ENCODE data around the gene NANOS3. TPM values are rescaled to one million over a fixed set of nuclear protein-coding genes. Genes with fewer than 3 reads are reported as not detected.

NANOS3 gene
- total RNA-seq, 1 donor from 2014 or later, result 2.9 TPM

DNA sequence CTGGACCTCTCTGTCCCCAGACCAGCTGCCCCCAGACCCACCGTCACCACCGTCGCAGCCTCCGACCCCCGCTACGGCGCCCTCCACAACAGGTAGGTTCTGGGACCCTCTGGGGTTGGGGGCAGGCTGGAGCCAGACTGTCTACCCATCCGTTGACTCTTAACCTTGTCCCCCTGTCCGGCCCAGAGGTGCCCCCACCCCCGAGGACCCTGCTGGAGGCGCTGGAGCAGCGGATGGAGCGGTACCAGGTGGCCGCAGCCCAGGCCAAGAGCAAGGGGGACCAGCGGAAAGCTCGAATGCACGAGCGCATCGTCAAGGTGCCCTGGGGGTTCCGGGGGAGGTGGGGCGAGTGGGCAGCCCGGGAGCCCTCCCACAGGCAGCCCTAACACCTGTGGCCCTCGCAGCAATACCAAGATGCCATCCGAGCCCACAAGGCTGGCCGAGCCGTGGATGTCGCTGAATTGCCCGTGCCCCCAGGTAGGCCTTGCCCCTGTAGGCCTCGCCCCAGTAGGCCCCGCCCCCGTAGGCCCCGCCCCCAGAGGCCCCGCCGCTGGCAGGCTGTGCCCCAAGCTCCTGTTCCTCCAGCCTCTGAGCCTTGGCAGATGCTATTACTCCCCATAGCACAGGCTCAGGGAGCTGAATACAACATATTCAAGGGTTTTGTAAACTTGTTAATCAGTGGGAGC, 41.9 kb downstream of the NANOS3 start:
- Histone ChIP-seq H3K4me2 (ENCODE audit: low read length) (no peak overlapping the region), H3K9me3 (ENCODE audit: insufficient read depth, low read depth, low read length) (peaks cover 7% of the 10 kb centered on the region), H3K79me2 (ENCODE audit: insufficient read depth, low read length) (no peaks in the 10 kb centered on the region), H4K20me1 (ENCODE audit: insufficient read depth, low read length) (no peaks in the 10 kb centered on the region), H3K4me3 (ENCODE audit: insufficient read depth, low read depth, low read length) (no peak overlapping the region), H3K27ac (ENCODE audit: low read depth, low read length) (no peak overlapping the region), H3K4me1 (ENCODE audit: insufficient read depth, low read length) (no peaks in the 10 kb centered on the region), H2AFZ (ENCODE audit: low read depth, low read length) (no peak overlapping the region), H3K36me3 (ENCODE audit: insufficient read depth, low read length) (no peaks in the 10 kb centered on the region), H3K27me3 (ENCODE audit: insufficient read depth, low read length) (no peaks in the 10 kb centered on the region), H3K9ac (ENCODE audit: low read length) (no peak overlapping the region)
- H3K9me3 Mint-ChIP-seq (ENCODE audit: unreplicated experiment), result no peaks in the 10 kb centered on the region
- TF ChIP-seq, protein P1, sequence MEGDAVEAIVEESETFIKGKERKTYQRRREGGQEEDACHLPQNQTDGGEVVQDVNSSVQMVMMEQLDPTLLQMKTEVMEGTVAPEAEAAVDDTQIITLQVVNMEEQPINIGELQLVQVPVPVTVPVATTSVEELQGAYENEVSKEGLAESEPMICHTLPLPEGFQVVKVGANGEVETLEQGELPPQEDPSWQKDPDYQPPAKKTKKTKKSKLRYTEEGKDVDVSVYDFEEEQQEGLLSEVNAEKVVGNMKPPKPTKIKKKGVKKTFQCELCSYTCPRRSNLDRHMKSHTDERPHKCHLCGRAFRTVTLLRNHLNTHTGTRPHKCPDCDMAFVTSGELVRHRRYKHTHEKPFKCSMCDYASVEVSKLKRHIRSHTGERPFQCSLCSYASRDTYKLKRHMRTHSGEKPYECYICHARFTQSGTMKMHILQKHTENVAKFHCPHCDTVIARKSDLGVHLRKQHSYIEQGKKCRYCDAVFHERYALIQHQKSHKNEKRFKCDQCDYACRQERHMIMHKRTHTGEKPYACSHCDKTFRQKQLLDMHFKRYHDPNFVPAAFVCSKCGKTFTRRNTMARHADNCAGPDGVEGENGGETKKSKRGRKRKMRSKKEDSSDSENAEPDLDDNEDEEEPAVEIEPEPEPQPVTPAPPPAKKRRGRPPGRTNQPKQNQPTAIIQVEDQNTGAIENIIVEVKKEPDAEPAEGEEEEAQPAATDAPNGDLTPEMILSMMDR (IDR thresholded peaks at IDR 0.05; ENCODE audit: insufficient read depth, low read depth, low read length), result no peak
- peaks cover 38% of the 10 kb centered on the region for H3K36me3 Mint-ChIP-seq (ENCODE audit: low read depth, unreplicated experiment)
- no peak overlapping the region for H3K27ac Mint-ChIP-seq (ENCODE audit: unreplicated experiment)
- no peak for FAIRE-seq
- H3K27me3 Mint-ChIP-seq (ENCODE audit: low read depth, unreplicated experiment), result no peaks in the 10 kb centered on the region
- H3K4me3 Mint-ChIP-seq (ENCODE audit: unreplicated experiment), result no peak overlapping the region
- no peak for DNase-seq (ENCODE audit: low read depth)
- no peaks in the 10 kb centered on the region for H3K4me1 Mint-ChIP-seq (ENCODE audit: low read depth, unreplicated experiment)

DNA sequence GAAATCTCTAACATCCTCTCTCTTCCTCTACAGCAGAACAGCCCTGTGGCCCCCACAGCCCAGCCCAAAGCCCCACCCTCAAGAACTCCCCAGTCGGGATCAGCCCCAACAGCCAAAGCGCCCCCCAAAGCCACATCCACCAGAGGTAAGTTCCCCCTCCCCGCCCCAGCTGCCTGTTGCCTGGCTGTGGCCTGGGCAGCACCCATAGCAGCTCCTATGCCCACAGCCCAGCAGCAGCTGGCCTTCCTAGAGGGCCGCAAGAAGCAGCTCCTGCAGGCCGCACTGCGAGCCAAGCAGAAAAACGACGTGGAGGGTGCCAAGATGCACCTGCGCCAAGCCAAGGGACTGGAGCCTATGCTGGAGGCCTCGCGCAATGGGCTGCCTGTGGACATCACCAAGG, 43.6 kb downstream of the NANOS3 start:
- H3K36me3 Mint-ChIP-seq (ENCODE audit: low read depth, unreplicated experiment), result peaks cover 33% of the 10 kb centered on the region
- H3K27ac ChIP-seq (ENCODE audit: low read depth, low read length), result no peak overlapping the region
- no peak for TF ChIP-seq EZH2 (IDR thresholded peaks at IDR 0.05; ENCODE audit: insufficient read depth, low read length)
- TF ChIP-seq, protein P1 (IDR thresholded peaks at IDR 0.05; ENCODE audit: insufficient read depth, low read depth, low read length), result no peak

More for the DNA sequence above, 43.6 kb downstream of the NANOS3 start:
- H3K27me3 Mint-ChIP-seq (ENCODE audit: low read depth, unreplicated experiment), result no peaks in the 10 kb centered on the region
- H3K9me3 Mint-ChIP-seq (ENCODE audit: unreplicated experiment), result no peaks in the 10 kb centered on the region
- Histone ChIP-seq H3K4me2 (ENCODE audit: low read length) (no peak overlapping the region), H2AFZ (ENCODE audit: low read depth, low read length) (no peak overlapping the region), H3K4me3 (ENCODE audit: insufficient read depth, low read depth, low read length) (no peak overlapping the region), H3K27me3 (ENCODE audit: insufficient read depth, low read length) (no peaks in the 10 kb centered on the region), H3K4me1 (ENCODE audit: insufficient read depth, low read length) (no peaks in the 10 kb centered on the region), H3K9me3 (ENCODE audit: insufficient read depth, low read depth, low read length) (peaks cover 7% of the 10 kb centered on the region), H3K9ac (ENCODE audit: low read length) (no peak overlapping the region), H3K36me3 (ENCODE audit: insufficient read depth, low read length) (peaks cover 3% of the 10 kb centered on the region), H3K79me2 (ENCODE audit: insufficient read depth, low read length) (no peaks in the 10 kb centered on the region), H4K20me1 (ENCODE audit: insufficient read depth, low read length) (no peaks in the 10 kb centered on the region)
- no peak for FAIRE-seq
- DNase-seq (ENCODE audit: low read depth), result no peak
- H3K27ac Mint-ChIP-seq (ENCODE audit: unreplicated experiment), result no peak overlapping the region
- H3K4me3 Mint-ChIP-seq (ENCODE audit: unreplicated experiment), result no peak overlapping the region
- H3K4me1 Mint-ChIP-seq (ENCODE audit: low read depth, unreplicated experiment), result no peaks in the 10 kb centered on the region
